Upper lobe of left lung (tissue), 4 donors: Measurements from ENCODE around the gene SERHL2.

Source experiments
- POLR2A ChIP-seq, 4 donors: fragments of 450-650 bp; IDR thresholded peaks; one replicate each; pipeline ENCODE4 v1.5.1; 2016 to 2017; ENCODE audit warnings: antibody characterized with exemption in 4 of 4, mild to moderate bottlenecking in 2 of 4
- POLR2AphosphoS5 ChIP-seq, 2 donors: sonication (generic); formaldehyde crosslinking; IDR thresholded peaks; one replicate each; pipeline ENCODE4 v1.5.1; 2017; ENCODE audit warnings: antibody characterized with exemption in 2 of 2

DNA sequence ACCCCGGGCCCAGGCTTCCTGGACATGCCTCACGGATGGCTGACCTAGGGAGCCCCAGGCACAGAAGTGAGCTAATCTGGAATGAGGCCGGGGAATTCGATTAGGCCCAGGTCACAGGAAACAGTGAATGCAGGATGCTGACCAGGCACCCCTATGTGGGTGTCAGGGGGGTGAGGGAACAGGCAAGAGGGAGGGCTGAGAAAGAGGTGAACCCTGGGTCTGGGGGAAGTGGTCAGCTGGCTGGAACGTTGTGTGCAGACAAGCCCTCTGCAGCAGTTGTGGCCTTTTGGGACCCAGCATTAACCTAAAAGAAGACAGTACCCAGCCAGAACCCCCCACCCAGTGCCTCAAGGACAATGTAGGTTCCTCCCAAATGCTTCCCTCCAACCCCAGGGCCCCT is 8.1 kb downstream of the SERHL2 start:
- no peak for TF ChIP-seq POLR2AphosphoS5 (IDR thresholded peaks at IDR 0.05)
- TF ChIP-seq POLR2A (IDR thresholded peaks at IDR 0.05) = no peak
